H9 (cell line): ENCODE data around the gene SOHLH2. TPM values are rescaled to one million over a fixed set of nuclear protein-coding genes. Genes with fewer than 3 reads are reported as not detected.

Experiments used
- DNase-seq: peaks from one replicate; pipeline ENCODE4 v3.0.0-alpha.2; 2017
- H2AFZ ChIP-seq: one replicate; pipeline ENCODE4 v1.6.1; 2013; ENCODE audit warnings: mild to moderate bottlenecking, low read length, control low read depth, moderate library complexity
- H2AK5ac ChIP-seq: 2 replicates; pipeline ENCODE4 v1.6.1; 2013; ENCODE audit warnings: low read length, control low read depth, mixed read lengths; ENCODE audit not compliant: insufficient read length
- H2BK120ac ChIP-seq: one replicate; pipeline ENCODE4 v1.6.1; 2013; ENCODE audit warnings: low read depth, mild to moderate bottlenecking, low read length, control low read depth, inconsistent platforms; ENCODE audit not compliant: poor library complexity, severe bottlenecking
- H2BK12ac ChIP-seq: 2 replicates; pipeline ENCODE4 v1.6.1; 2013; ENCODE audit warnings: low read length, control low read depth, mixed read lengths, low read depth; ENCODE audit not compliant: insufficient read length
- H2BK15ac ChIP-seq: 2 replicates; pipeline ENCODE4 v1.6.1; 2013; ENCODE audit warnings: low read depth, low read length, control low read depth
- H2BK20ac ChIP-seq: one replicate; pipeline ENCODE4 v1.6.1; 2013; ENCODE audit warnings: low read depth, mild to moderate bottlenecking, low read length, control low read depth, inconsistent platforms; ENCODE audit not compliant: poor library complexity, severe bottlenecking
- H2BK5ac ChIP-seq: 2 replicates; pipeline ENCODE4 v1.6.1; 2013; ENCODE audit warnings: low read length, control low read depth, mixed read lengths; ENCODE audit not compliant: insufficient read length
- H3K14ac ChIP-seq: 2 replicates; pipeline ENCODE4 v1.6.1; 2013; ENCODE audit warnings: low read length, control low read depth; ENCODE audit not compliant: insufficient read depth
- H3K18ac ChIP-seq: 2 replicates; pipeline ENCODE4 v1.6.1; 2013; ENCODE audit warnings: low read depth, mild to moderate bottlenecking, mixed read lengths, low read length, control low read depth; ENCODE audit not compliant: insufficient read length
- H3K23ac ChIP-seq: 2 replicates; pipeline ENCODE4 v1.6.1; 2013; ENCODE audit warnings: low read length, control low read depth, mixed read lengths, low read depth; ENCODE audit not compliant: insufficient read length
- H3K23me2 ChIP-seq: 2 replicates; pipeline ENCODE4 v1.6.1; 2013; ENCODE audit warnings: low read depth, mild to moderate bottlenecking, mixed read lengths, low read length, control low read depth; ENCODE audit not compliant: insufficient read length, poor library complexity, severe bottlenecking
- H3K27ac ChIP-seq: 2 replicates; pipeline ENCODE4 v1.5.1; 2013; ENCODE audit warnings: low read length, control low read depth, mixed read lengths, low read depth; ENCODE audit not compliant: insufficient read length
- H3K27me3 ChIP-seq: 2 replicates; pipeline ENCODE4 v1.6.1; 2013; ENCODE audit warnings: low read length, control low read depth, inconsistent platforms; ENCODE audit not compliant: insufficient read depth
- H3K4ac ChIP-seq: 2 replicates; pipeline ENCODE4 v1.6.1; 2013; ENCODE audit warnings: low read depth, mild to moderate bottlenecking, control low read depth, inconsistent platforms, low read length, moderate library complexity
- H3K4me1 ChIP-seq: 2 replicates; pipeline ENCODE4 v1.6.1; 2013; ENCODE audit warnings: low read length, control low read depth, inconsistent platforms; ENCODE audit not compliant: insufficient read depth
- H3K4me2 ChIP-seq: 2 replicates; pipeline ENCODE4 v1.6.1; 2013; ENCODE audit warnings: low read length, control low read depth, mixed read lengths; ENCODE audit not compliant: insufficient read length, insufficient read depth
- H3K56ac ChIP-seq: 2 replicates; pipeline ENCODE4 v1.6.1; 2013; ENCODE audit warnings: low read depth, mild to moderate bottlenecking, mixed read lengths, low read length, control low read depth; ENCODE audit not compliant: insufficient read length
- H3K79me1 ChIP-seq: 2 replicates; pipeline ENCODE4 v1.6.1; 2013; ENCODE audit warnings: low read depth, mild to moderate bottlenecking, moderate library complexity, low read length, control low read depth, inconsistent platforms; ENCODE audit not compliant: insufficient read depth, poor library complexity, severe bottlenecking
- H3K79me2 ChIP-seq: 2 replicates; pipeline ENCODE4 v1.6.1; 2013; ENCODE audit warnings: low read length, control low read depth, inconsistent platforms; ENCODE audit not compliant: insufficient read depth
- H3K9ac ChIP-seq: 2 replicates; pipeline ENCODE4 v1.6.1; 2013; ENCODE audit warnings: low read length, control low read depth, mixed read lengths; ENCODE audit not compliant: insufficient read length; ENCODE audit errors: extremely low read depth
- H3K9me3 ChIP-seq: one replicate; pipeline ENCODE4 v1.6.1; 2013; ENCODE audit warnings: low read depth, low read length, inconsistent platforms; ENCODE audit not compliant: control insufficient read depth
- H3T11ph ChIP-seq: one replicate; pipeline ENCODE4 v1.6.1; 2013; ENCODE audit warnings: mild to moderate bottlenecking, low read length, control low read depth, inconsistent platforms
- H4K20me1 ChIP-seq: one replicate; pipeline ENCODE4 v1.6.1; 2013; ENCODE audit not compliant: control insufficient read depth, insufficient read length, insufficient read depth
- H4K5ac ChIP-seq: 2 replicates; pipeline ENCODE4 v1.6.1; 2013; ENCODE audit warnings: low read depth, mild to moderate bottlenecking, mixed read lengths, low read length, control low read depth; ENCODE audit not compliant: insufficient read length
- H4K8ac ChIP-seq: replicated peaks from 2 replicates; pipeline ENCODE4 v1.6.1; 2013; ENCODE audit warnings: low read length, control low read depth, mixed read lengths, low read depth; ENCODE audit not compliant: insufficient read length
- H4K91ac ChIP-seq: 2 replicates; pipeline ENCODE4 v1.6.1; 2013; ENCODE audit warnings: low read depth, mild to moderate bottlenecking, moderate library complexity, mixed read lengths, low read length, control low read depth; ENCODE audit not compliant: insufficient read length
- H3K27ac Mint-ChIP-seq, 3 experiments: 2 replicates in 2 of 3; 3 replicates in 1 of 3; pipeline ENCODE4 v1.8.0; 2020 to 2021; ENCODE audit warnings: mixed read lengths in 3 of 3, mild to moderate bottlenecking in 1 of 3, moderate library complexity in 1 of 3
- H3K27me3 Mint-ChIP-seq: 2 replicates; pipeline ENCODE4 v1.8.0; 2021; ENCODE audit warnings: low read depth, mild to moderate bottlenecking, moderate library complexity, mixed read lengths
- H3K36me3 Mint-ChIP-seq, 3 experiments: 2 replicates in 2 of 3; 3 replicates in 1 of 3; pipeline ENCODE4 v1.8.0; 2020 to 2021; ENCODE audit warnings: low read depth in 3 of 3, mixed read lengths in 3 of 3; ENCODE audit not compliant: insufficient read depth in 1 of 3
- H3K4me1 Mint-ChIP-seq, 2 experiments: 2 replicates each; pipeline ENCODE4 v1.8.0; 2020; ENCODE audit warnings: mixed read lengths in 2 of 2
- H3K4me3 Mint-ChIP-seq, 2 experiments: 2 replicates in 1 of 2; 3 replicates in 1 of 2; pipeline ENCODE4 v1.8.0; 2020 to 2021; ENCODE audit warnings: mild to moderate bottlenecking in 2 of 2, mixed read lengths in 2 of 2, moderate library complexity in 1 of 2
- H3K9me3 Mint-ChIP-seq, 2 experiments: 2 replicates in 1 of 2; 3 replicates in 1 of 2; pipeline ENCODE4 v1.8.0; 2020; ENCODE audit warnings: mild to moderate bottlenecking in 2 of 2, mixed read lengths in 2 of 2, moderate library complexity in 1 of 2
- WGBS: extraction: QIAGEN DNeasy Blood & Tissue Kit; methylation state at CpG from one replicate; pipeline ENCODE4 v1.1.7; 2013; ENCODE audit warnings: missing lambda C conversion rate, low lambda C conversion rate, mixed read lengths; ENCODE audit not compliant: insufficient read length; ENCODE audit errors: extremely low coverage; 5-methylcytosine and 5-hydroxymethylcytosine counted together
- total RNA-seq: library from RNA; stranded (reverse); gene quantifications from 2 replicates; pipeline ENCODE4 v1.2.1, GENCODE V29; 2021
- TF ChIP-seq, protein P1 (sequence below): fragments of 200-600 bp; sonication (generic); conservative IDR thresholded peaks from 3 replicates; pipeline ENCODE4 v1.8.0; 2021; ENCODE audit warnings: antibody characterized with exemption, mild to moderate bottlenecking

SOHLH2 gene
- total RNA-seq, 1 experiment from 2014 or later, result 1.3 TPM

- no peaks in the 10 kb centered on the region for H3K27me3 ChIP-seq
- H3K4me2 ChIP-seq, result no peak overlapping the region
- DNase-seq, result no peak
- no peak overlapping the region for H3K4ac ChIP-seq
- H3K18ac ChIP-seq, result no peak overlapping the region
- H2BK15ac ChIP-seq, result no peak overlapping the region
- H3T11ph ChIP-seq, result no peak overlapping the region
- H2AFZ ChIP-seq, result no peak overlapping the region
- peaks cover 0 to 19% (median 19%) of the 10 kb centered on the region in 3 experiments; a peak in 6 of 7 replicates for H3K36me3 Mint-ChIP-seq
- no peak overlapping the region for H2BK5ac ChIP-seq
- no peak overlapping the region for H3K4me3 Mint-ChIP-seq
- H3K23ac ChIP-seq, result no peak overlapping the region
- H3K4me1 Mint-ChIP-seq, result peaks cover 0 to 5% of the 10 kb centered on the region in 2 experiments; a peak in 2 of 4 replicates
- H3K14ac ChIP-seq, result no peak overlapping the region
- H3K27ac Mint-ChIP-seq, result no peak overlapping the region
- no peak overlapping the region for H4K8ac ChIP-seq
- no peaks in the 10 kb centered on the region; the same call in 1 of the 2 replicates for H3K4me1 ChIP-seq
- no peak overlapping the region for H4K91ac ChIP-seq
- no peak overlapping the region for H2BK20ac ChIP-seq
- H4K5ac ChIP-seq, result no peak overlapping the region
- TF ChIP-seq, protein P1, sequence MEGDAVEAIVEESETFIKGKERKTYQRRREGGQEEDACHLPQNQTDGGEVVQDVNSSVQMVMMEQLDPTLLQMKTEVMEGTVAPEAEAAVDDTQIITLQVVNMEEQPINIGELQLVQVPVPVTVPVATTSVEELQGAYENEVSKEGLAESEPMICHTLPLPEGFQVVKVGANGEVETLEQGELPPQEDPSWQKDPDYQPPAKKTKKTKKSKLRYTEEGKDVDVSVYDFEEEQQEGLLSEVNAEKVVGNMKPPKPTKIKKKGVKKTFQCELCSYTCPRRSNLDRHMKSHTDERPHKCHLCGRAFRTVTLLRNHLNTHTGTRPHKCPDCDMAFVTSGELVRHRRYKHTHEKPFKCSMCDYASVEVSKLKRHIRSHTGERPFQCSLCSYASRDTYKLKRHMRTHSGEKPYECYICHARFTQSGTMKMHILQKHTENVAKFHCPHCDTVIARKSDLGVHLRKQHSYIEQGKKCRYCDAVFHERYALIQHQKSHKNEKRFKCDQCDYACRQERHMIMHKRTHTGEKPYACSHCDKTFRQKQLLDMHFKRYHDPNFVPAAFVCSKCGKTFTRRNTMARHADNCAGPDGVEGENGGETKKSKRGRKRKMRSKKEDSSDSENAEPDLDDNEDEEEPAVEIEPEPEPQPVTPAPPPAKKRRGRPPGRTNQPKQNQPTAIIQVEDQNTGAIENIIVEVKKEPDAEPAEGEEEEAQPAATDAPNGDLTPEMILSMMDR, result no peak
- H4K20me1 ChIP-seq, result no peaks in the 10 kb centered on the region
- H3K9me3 ChIP-seq, result no peaks in the 10 kb centered on the region
- H2BK12ac ChIP-seq, result no peak overlapping the region
- H2BK120ac ChIP-seq, result no peak overlapping the region
- no peak overlapping the region for H3K9ac ChIP-seq
- no peak overlapping the region for H3K27ac ChIP-seq
- H3K79me1 ChIP-seq, result no peaks in the 10 kb centered on the region
- WGBS, result no CpG with 5 or more reads among the region's 4 CpGs
- no peaks in the 10 kb centered on the region for H3K27me3 Mint-ChIP-seq
- no peak overlapping the region for H2AK5ac ChIP-seq
- H3K79me2 ChIP-seq, result no peaks in the 10 kb centered on the region
- peaks cover 0 to 8% of the 10 kb centered on the region in 2 experiments; a peak in 4 of 5 replicates for H3K9me3 Mint-ChIP-seq
- H3K23me2 ChIP-seq, result no peaks in the 10 kb centered on the region
- no peak overlapping the region for H3K56ac ChIP-seq
These were observed 36.7 kb upstream of the SOHLH2 start for GRCh38 chr13:36251017-36251416.
